CD4-positive, alpha-beta T cell treated with Interleukin-21 for 1 hour (primary cell): Measurements from ENCODE around the gene SLC22A1.

Experiments used
- DNase-seq: peaks from one replicate; pipeline ENCODE4 v3.0.0-alpha.2; 2020

Gene SLC22A1

GRCh38 chr6:160180706-160181105 is 59.1 kb downstream of the SLC22A1 start:
- no peak for DNase-seq

GRCh38 chr6:160188773-160189172 is 67.2 kb downstream of the SLC22A1 start:
- DNase-seq, result no peak

GRCh38 chr6:160190081-160190480 is 68.5 kb downstream of the SLC22A1 start:
- DNase-seq, result no peak

- DNase-seq, result no peak
Measured at GRCh38 chr6:160190973-160191372, 69.4 kb downstream of the SLC22A1 start.

GRCh38 chr6:160192840-160193239 is 71.2 kb downstream of the SLC22A1 start:
- DNase-seq, result no peak

DNA sequence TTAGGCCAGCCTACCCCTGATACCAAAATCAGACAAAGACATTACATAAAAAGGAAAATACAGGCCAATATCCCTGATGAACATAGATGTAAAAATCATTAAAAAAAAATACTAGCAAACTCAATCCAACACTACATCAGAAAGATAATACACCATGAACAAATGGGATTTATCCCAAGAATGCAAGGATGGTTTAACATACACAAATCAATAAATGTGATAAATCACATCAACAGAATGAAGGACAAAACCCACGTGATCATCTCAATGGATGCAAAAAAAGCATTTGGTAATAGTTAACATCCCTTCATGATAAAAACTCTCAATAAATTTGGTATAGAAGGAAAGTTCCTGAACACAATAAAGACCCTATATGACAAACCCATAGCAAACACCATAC is 73.2 kb downstream of the SLC22A1 start:
- DNase-seq, result no peak

DNA sequence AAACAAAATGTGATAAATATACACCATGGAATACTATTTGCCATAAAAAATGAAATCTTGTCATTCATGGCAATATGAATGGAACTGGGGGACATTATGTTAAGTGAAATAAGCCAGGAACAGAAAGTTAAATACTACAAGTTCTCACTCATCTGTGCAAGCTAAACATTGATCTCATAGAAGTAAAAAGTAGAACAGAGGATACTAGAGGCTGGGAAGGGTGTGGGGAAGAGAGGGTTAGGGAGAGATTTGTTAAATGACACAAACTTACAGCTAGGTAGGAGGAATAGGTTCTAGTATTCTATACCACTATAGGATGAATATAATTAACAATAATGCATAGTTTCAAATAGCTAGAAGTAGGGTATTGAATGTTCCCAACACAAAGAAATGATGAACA is 76.0 kb downstream of the SLC22A1 start:
- DNase-seq, result no peak

GRCh38 chr6:160198606-160199211 is 77.1 kb downstream of the SLC22A1 start:
- DNase-seq, result no peak

- no peak for DNase-seq
Measured at GRCh38 chr6:160201061-160201460, 79.4 kb downstream of the SLC22A1 start.

- DNase-seq, result no peak
Measured at GRCh38 chr6:160202411-160202810, 80.8 kb downstream of the SLC22A1 start.

GRCh38 chr6:160203076-160203475 is 81.5 kb downstream of the SLC22A1 start:
- no peak for DNase-seq

GRCh38 chr6:160203522-160203921 is 81.9 kb downstream of the SLC22A1 start:
- no peak for DNase-seq

DNA sequence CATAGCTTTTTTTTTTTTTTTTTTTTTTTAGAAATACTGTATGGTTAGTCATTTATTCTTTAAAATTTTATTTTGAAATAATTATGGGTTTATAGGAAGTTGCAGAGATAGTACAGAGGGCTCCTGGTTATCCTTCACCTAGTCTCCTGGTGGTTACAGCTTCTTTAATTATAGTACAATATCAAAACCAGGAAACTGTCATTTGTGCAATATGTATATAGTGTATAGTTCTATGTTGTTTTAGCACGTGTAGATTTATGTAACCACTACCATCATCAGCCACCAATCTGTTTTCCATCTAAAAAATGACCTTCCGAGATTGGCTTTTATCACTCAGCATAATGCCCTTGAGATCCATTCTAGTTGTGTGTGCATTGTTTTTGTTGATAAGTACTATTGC is 82.3 kb downstream of the SLC22A1 start:
- DNase-seq, result no peak

DNA sequence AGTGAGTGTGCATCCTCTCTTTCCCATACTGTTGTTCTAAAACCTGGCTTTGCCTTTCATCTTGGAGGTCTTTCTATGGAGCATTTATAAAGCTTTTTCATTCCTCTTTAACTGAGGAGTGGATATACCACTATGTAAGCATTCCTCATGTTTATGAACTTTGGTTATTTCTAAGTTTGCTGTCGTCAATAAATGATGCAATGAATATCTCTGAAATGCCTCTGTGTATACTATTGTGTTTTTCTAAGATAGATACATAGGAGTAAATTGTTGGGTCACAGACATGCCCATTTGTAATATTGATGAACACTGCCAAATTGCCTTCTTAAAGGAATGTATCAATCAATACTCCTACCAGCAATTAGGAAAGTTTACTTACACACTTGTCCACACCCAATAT is 83.1 kb downstream of the SLC22A1 start:
- DNase-seq, result no peak

GRCh38 chr6:160207618-160208017 is 86.0 kb downstream of the SLC22A1 start:
- DNase-seq, result no peak
